Hepatocyte (in vitro differentiated cells): ENCODE data around the gene KIF7.

Source experiments
- CTCF ChIP-seq: fragments of 200-600 bp; sonication (generic); IDR thresholded peaks from 2 replicates; pipeline ENCODE4 v1.5.1; 2016; ENCODE audit warnings: antibody characterized with exemption, mild to moderate bottlenecking; ENCODE audit not compliant: poor library complexity
- EZH2phosphoT487 ChIP-seq: fragments of 200-600 bp; sonication (generic); IDR thresholded peaks from one replicate; pipeline ENCODE4 v1.6.1; 2018; ENCODE audit warnings: antibody characterized with exemption, mild to moderate bottlenecking, low read depth, moderate library complexity; ENCODE audit not compliant: unreplicated experiment, severe bottlenecking

- TF ChIP-seq EZH2phosphoT487: no peak
- no peak for TF ChIP-seq CTCF
Observed at GRCh38 chr15:89704411-89704810, 49.1 kb upstream of the KIF7 start.
